Measurements from ENCODE around the gene ACTA1.
"Not testable (repeated sequence)": the region's sequence is repeated elsewhere in the genome, so short reads cannot be mapped to it uniquely, and the experiment has no call there.

- not testable (repeated sequence) for TF ChIP-seq EZH2phosphoT487 (IDR thresholded peaks at IDR 0.05; ENCODE audit: borderline replicate concordance, low read depth, low read length); CTCF (conservative IDR thresholded peaks at IDR 0.05; ENCODE audit: low read length)
Measured at GRCh38 chr1:229394517-229394916, 39.4 kb downstream of the ACTA1 start.

Data from OCI-LY7 (cell line).